OCI-M2 (cell line): ENCODE data around the gene ZDHHC21.

Experiments
- DNase-seq: peaks from one replicate; lab custom pipeline; 2025; ENCODE audit not compliant: unreplicated experiment; lab: John Stamatoyannopoulos, UW

The ZDHHC21 gene, protein sequence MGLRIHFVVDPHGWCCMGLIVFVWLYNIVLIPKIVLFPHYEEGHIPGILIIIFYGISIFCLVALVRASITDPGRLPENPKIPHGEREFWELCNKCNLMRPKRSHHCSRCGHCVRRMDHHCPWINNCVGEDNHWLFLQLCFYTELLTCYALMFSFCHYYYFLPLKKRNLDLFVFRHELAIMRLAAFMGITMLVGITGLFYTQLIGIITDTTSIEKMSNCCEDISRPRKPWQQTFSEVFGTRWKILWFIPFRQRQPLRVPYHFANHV

DNA sequence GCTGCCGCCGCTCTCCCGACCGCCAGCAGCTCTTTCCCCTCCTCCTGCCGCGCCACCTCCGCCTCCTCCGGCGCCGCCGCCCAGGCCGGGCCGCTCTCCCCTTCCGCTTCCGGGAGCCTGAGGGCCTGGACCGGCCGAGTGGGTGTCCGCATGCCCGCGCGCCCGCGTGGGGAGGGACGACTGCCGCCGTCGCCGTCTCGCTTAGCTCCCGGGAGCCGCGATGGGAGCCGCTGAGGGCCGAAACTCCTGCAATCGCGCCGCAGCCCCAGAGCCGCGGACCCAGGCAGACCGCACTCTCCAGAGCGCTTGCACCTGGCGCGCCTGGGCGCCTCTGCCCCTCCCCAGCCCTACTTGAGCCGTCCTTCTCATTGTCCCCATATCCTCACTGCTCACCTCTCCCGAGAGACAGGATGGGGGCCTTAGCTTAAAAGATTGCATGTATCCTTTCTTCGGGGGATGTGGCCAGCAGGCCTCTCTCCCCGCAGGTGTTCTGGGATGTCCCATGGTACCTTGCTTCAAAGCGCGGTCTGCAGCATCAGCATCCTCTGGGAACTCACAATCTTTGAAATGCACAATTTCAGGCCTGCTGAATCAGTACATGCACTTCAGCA is at the start of gene ZDHHC21:
ZDHHC21 (minus strand) TSS at position 182 of the 611 bp plus-strand sequence. CDS start 19,092 bp downstream, outside the sequence.
- DNase-seq = no peak

DNA sequence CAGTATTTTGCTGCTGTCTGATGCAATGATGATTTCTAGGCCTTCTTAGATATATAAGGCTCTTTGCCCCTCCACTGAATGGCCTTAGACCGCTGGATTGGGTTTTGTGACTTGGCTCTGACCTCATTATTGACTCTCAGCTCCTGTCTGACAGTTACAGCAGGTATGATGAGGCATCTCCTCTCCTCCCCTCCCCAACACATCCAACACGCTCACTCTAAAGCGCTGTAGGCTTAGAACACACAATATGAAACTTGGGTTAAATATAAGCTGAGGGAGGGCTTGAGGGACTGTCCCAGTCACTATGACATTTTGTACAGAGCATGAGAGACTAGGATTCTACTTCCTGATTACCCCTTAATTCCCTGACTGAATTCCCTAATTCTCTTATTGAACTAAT is 48.1 kb upstream of the ZDHHC21 start:
- no peak for DNase-seq

DNA sequence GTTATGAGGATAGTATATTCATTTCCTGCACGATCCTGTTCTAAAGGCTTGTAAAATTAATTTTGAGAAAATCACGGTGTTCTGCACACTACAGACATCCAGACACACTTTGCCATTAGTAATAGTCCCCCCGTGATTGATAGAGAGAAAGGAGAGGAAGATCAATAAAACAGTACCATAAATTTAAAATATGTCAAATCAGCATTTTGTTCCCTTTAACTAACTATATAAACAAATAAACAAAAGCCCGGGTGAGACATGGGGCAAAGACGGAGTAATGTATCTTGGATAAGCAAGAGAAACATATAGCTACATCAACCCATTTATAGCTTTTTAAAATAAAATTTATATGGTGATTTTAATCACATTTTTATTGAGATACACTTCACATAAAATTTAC is 39.9 kb upstream of the ZDHHC21 start:
- no peak for DNase-seq

DNA sequence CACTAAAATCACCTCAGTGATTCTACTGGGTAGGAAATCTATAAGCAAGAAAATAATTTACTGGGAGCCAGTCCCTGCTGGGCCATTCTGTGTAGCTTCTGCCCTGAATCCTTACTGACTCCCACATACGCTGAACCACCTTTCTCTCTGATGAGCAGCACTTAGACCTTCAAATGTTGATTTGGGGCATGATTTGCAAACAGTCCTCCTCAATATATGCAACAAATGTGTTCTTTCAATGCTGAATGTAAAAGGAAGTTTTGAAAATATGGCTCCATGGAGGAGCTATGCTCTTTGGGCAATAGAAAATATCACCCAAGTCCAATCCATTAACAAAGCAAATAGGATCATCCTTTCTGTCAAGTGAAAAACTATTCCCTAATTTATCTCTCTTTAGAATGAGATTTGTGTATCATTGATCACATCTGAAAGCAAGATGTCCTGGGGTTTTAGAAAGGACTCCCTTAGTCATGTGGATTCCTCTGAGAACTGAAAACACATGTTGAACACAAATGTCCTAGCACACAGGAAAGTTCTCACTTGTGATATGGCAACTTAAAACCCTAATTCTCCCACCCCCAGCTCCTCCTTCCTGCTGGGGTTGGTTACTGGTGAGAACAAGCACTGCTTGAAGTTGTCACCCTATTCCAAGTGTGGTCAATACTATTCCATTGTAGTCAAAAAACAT is 38.2 kb upstream of the ZDHHC21 start:
- DNase-seq = no peak

DNA sequence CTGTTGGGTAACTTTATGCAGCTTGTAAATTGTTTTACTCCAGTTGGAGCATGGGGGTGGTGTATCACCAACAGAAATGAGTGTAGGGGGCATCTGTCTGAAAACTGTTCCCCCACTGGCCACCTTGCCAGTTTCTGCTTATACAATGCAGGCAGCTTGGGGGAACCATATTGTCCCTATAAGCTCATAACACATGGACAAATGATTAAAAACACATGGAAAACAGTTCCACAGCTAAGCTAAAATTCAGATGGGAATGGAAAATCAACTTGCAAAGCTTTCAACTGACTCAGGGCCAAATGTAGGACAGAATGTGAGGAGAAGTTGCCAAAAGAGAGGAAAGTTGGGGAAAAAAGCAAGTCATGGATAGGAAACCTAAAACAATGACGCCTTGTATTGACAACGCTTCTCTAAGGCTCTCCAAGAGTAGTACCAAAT is 37.2 kb upstream of the ZDHHC21 start:
- DNase-seq = no peak

DNA sequence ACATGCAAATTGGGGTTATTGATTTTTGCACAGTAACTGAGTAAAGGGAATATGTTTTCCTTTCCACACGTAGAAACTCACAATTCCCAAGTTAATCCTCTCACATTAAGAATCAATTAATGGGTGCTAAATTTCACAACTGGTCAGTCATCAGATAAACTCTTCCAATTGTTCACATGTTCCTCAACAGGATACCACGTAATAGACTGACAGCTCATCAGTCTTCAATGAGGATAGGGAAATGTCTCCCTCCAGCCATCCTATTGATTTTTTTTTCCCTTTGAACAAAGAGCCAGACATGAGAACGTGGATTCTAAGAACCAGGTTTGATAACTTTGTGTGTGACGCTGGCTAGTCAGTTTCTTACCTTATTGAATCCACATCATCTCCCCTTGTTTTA is 30.1 kb upstream of the ZDHHC21 start:
- no peak for DNase-seq

DNA sequence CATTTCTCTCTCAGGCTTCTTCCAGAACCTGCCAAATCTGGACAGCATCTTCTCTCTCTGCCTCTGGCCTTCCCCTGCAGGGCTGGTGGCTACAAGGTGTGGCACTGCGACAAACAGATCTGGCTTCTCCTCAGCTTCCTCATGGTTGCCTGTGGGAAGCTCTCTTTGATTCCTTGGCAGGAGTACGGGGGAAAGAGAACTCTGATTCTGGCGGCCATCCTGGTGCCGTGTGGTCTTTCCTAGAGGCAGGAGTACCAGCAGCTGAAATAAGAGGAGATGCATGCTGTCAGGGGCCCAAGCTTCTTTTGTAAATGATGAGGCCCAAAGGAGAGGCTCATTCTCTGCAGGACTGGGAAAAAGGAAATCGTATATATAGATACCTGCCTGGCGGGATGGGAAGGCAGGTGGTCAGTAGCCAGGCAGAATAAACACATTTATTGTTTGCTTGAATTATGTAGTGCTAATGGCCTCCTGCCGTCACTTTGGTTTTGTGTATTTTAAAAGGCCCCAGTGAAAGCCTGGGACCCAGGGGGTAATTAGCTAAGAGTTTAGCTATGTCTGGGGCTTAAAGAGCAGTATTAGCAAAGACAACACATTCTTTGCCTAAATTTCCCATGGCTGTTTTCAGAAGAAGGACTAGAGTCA is 29.3 kb upstream of the ZDHHC21 start, which contains the start of gene CER1:
CER1 (minus strand) TSS at position 343 of the 645 bp plus-strand sequence; CDS start at position 282, 61 bp downstream.
- DNase-seq = no peak

DNA sequence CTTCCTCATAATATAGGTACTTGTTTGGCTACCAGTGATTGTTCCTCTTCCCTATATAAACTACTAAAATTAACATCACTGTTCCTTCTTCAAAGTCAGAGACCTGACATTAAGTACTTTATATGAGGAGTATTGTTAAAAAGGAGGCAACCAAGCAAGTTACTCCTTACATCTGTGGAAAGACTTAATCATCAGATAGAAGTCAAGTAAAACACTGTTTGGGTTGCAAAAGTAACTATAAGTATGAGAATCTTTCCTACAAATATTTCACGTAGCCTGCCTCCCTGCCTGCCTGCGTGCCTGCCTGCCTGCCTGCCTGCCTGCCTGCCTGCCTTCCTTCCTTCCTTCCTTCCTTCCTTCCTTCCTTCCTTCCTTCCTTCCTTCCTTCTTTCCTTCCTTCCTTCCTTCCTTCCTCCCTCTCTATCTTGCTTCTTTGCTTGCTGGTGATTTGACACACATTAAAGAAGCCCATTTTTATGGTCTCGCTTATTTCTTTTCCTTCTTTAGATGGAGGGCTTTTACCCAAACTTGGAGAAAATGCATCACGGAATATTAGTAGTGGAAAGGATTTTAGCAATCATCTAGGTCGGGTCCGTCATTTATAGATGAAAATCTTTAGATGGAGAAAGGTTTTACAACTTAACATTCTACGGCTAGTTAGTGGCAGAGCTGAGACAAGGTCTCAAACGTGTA is 26.1 kb upstream of the ZDHHC21 start:
- no peak for DNase-seq

DNA sequence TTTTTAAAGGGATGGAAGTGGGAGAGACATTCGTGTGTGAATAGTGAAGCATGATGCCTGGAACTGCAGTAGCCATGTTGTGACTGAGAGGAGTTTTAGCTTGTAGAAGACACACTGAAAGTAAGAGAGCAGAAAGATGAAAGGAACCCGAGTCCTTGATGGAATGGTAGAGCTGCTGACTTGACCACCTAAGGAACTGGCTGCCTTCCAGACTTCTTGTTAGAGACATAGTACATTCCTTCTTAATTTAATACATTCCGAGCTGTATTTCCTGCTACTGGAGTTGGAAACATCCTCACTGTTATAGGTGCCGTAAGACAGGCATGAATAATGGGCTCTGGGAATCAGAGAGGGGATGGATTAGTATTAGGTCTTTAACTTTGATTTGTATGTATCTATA is 21.9 kb upstream of the ZDHHC21 start:
- no peak for DNase-seq

DNA sequence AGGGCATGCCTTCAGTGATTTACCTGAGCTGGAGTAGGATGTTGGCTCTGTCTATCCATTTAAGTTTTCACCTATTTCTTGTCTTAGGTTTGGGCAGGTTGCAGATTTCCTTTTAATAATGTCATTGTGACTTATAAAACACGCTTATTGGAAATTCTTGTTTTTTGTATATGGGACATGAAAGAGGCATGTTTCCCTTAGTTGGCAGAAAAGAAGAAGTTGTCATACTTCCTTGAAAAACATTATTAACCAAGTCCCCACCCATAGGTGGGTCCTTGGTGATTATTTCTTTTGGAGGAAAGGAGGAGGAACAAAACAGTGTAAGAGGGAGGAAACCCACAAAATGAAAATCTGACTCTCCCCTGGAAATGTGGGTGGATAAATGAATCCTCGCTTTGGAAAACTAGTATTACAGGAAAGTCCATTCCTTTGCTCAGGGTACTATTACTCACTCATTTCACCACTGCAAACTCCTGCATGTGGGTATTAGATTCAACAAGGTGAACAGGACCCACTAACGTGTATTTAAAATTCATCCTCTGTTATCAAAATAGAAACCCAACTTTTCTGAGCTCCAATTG is 20.0 kb upstream of the ZDHHC21 start:
- DNase-seq = no peak

DNA sequence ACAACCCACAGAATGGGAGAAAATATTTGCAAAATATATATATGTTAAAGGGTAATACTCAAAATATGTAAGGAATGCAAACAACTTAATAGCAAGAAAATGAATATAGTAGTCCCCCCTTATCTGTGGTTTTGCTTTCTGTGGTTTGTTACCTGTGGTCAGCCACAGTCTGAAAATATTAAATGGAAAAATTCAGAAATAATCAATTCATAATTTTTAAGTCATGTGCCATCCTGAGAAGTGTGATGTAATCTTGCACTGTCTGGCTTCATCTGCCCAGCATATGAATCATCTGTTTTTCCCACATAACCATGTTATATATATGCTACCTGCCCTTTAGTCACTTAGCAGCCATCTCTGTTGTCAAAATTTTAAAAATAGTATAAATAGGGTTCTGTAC is 17.6 kb upstream of the ZDHHC21 start:
- no peak for DNase-seq

DNA sequence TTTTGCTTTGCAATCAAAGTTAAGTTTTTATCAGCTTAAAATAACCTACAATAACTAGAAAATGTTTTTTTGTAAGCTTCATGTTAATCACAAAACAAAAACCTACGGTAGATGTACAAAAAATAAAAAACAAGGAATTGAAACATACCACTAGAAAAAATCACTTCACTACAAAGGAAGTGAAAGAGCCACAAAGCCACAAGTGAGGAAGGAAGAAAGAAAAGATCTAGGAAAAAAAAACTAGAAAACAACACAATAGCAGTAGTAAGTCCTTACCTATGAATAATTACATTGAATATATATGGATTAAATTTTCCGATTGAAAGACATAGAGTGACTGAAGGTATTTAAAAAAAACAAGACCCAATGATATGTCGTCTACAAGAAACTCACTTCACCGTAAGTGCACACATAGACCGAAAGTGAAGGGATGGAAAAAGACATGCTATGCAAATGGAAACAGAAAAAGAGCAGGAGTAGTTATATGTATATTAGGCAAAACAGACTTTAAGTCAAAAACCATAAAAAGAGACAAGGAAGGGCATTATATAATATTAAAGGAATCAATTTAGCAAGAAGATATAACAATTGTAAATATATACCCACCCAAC is 13.4 kb upstream of the ZDHHC21 start:
- DNase-seq = no peak

DNA sequence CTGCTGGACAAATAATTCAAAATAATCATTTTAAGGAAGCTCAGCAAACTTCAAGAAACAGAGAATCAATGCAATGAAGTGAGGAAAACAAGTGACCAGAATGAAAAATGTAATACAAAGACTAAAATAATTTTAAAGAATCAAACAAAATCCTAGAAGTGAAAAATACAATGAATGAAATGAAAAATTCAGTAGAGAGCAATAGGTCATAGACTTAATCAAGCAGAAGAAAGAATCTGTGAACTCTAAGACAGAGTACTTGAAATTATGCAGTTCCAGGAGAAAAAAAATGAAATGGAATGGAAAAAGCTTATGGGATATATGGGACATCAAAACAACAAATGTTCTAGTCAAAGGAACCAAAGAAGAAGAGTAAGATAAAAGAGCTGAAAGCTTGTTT is 11.8 kb upstream of the ZDHHC21 start:
- no peak for DNase-seq

DNA sequence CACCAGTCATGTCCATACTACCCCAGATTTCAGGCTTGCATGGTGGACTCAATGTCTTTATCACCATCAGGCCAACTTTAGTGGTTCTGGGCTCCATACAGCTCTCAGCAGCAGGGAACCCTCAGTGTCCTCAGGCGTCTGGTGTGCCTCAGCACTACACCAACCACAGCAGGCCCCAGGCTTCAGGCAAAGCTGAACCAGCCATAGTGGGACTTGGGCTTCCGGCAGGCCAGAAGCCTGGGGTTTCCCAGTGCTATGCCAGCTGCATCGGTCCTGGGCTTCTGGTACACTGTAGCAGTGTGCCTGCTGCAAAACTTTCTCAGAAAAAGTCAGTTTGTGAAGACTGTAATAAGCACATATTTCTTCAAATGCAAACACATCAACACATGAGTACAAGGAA is 11.0 kb upstream of the ZDHHC21 start:
- no peak for DNase-seq

DNA sequence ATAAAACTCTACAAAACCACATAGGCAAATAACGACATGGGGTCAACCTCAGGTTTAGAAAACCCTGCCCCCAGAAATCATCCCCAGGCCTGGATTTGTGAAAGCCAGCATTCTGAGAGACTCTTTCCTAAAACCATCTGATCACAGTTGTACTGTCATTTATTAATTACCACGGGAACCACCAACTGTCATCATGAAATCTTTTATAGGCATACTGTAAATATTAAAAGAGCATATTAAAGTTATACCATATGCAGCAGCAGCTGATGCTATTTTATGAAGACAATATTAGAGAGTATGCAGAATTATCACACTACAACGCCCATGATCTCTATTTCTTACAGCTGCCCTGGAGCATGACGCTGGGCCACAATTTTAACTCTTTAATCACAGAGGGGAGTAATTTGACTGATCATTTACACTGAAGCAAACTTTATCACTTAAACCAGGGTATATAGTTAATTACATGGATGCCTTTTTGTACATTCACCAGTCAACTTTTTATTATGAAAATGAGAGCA is 9.0 kb upstream of the ZDHHC21 start:
- no peak for DNase-seq

DNA sequence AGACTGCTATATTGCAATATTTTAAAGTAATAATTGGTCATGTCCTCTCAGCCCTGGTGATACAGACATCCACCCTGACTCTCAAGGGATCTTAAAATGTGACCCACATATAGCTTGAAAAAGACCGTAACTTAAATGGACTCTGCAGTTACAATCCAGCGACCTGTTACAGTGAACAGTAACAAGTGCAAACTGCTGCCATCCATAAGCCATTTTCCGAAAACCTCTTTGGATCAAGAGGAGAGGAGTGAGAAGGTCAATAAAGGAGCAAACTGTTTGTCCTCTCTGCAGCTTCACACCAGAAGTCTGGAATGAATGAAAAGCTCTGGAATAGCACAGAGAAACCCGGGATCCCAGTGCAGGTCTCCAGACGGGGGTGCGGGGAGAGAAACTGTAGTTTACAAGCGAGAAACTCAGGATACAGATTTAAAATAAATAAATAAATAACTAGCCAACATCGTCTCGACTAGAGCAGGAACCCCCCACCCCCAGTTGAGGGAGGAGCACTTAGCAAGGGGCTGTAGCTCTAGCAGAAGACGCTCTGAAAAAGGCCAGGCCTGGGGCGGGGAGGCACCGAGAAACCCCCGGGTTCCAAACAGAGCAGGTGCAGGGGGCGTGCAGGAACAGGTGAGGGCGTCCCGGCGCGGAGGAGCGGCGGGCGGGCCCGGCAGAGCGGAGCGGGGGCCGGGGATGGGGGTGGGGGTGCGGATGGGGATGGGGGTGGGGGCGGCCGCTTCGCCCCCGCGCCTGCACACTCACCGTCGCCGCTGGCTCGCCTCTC is 572 bp downstream of the ZDHHC21 start:
- DNase-seq = no peak

DNA sequence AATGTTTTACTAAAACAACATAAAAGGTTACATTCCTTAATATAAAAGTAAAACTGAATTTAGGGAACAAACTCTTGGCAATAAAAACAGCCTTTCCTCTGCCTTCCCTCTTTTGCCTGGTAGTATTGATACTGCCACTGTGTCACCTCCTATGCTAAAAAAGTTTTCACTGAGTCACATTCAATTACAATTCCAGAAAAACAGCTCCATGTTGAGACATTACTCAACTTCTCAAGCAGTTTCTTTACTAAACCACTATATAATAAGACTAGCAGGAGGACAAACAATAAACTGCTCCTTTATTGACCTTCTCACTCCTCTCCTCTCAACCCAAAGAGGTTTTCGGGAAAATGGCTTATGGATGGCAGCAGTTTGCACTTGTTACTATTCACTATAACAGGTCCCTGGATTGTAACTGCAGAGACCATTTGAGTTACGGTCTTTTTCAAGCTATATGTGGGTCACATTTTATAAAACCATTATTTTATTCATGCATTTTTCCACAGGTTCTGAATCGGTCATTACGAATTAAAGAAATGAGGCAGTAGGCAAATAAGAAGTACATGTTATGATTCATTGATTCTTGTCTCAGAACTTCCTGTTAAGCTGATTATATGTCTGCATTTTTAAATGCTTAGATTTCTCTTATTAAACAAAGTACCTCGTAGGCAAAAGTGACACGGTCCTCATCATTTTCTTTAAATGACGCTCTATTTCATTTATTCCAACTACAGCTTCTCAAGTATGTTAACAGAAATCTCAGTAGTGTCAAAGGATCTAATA is 2.1 kb downstream of the ZDHHC21 start:
- no peak for DNase-seq

DNA sequence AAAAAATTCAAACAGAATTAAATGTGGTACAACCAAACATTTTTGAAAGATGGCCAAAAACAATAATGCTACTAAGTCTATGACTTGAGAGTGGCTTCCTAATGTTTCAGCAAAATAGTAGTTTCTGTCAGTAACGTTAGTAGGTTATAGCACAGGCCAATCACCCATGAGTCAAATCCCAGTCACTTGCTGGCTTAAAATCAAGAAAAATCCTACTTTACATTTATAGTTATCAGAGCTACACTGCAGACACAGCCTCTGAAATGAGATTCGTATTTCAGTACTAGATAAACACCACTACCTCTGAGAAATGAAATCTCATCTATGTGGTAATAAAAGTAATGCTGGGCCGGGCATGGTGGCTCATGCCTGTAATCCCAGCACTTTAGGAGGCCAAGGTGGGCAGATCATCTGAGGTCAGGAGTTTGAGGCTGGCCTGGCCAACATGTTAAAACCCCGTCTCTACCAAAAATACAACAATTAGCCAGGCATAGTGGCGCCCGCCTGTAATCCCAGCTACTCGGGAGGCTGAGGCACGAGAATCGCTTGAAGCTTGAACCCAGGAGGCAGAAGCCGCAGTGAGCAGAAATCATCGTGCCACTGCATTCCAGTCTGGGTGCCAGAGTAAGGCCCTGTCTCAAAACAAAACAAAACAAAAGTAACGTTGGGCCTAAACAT is 6.1 kb downstream of the ZDHHC21 start:
- no peak for DNase-seq
